Myocyte (in vitro differentiated cells): ENCODE measurements around the gene SLC6A12. TPM values are rescaled to one million over a fixed set of nuclear protein-coding genes. Genes with fewer than 3 reads are reported as not detected.
A peak's percentile ranks its signal among the peaks of the same experiment; 100 is the strongest.
"Not testable (repeated sequence)": the region's sequence is repeated elsewhere in the genome, so short reads cannot be mapped to it uniquely, and the experiment has no call there.

ENCODE experiments used
- DNase-seq: peaks from one replicate; pipeline ENCODE4 v3.0.0-alpha.2; 2012; ENCODE audit warnings: low read depth
- total RNA-seq: library from RNA; depleted of rRNA; stranded (reverse); fragments of >200 nt; gene quantifications from 2 replicates; pipeline ENCODE4 v1.2.3, GENCODE V29; 2014

Gene SLC6A12
- total RNA-seq, 1 donor from 2014 or later = 0.05 TPM

DNA sequence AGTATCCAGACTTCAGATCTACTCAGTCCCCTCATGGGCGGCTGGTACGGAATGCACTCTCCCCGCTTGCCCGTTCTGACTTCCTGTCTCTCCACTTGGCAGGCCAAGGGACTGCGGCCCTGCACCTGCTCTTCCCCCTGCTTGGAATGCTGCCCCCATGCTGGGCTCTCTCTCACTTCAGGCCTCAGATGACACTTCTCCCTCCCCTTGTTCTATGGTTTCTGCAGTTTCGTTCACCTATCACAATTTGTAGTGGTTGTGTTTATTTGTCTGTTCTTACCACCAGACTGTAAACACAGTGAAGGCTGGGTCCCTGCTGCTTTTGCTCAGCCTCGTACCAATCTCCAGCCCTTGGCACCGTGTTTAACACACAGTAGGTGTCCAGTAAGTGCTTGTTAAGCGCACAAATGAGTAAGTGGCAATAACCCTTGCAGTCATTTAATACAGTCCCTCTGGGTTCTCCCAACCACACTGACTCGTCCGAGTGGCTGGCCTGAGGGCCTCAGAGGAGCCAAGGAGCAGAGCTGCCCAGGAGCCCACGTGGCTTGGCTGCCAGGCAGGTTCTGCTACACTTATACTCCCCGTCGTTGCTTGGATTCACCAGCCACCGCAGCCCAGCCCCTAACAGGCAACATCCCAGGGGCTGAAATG, 11.8 kb downstream of the SLC6A12 start:
- peak; percentile 60 for DNase-seq

DNA sequence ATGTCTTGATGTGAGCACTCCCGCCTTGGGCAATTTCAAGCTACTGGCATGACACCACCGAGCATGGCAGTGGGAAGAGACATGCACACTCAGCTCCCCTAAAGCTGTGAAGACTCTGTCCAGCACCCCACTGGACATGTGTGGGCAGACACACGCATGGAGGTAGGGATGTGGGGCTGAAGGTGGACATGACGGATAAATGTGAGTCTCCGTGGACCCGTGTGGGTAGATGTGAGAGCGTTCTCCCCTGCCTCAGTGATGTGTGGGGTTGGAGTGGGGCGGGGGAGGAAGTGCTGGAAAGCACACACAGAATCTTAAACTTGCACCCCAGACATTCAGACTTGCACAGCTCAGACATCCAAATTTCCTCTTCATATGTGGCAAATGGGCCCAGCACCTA, 12.6 kb downstream of the SLC6A12 start:
- no peak for DNase-seq

DNA sequence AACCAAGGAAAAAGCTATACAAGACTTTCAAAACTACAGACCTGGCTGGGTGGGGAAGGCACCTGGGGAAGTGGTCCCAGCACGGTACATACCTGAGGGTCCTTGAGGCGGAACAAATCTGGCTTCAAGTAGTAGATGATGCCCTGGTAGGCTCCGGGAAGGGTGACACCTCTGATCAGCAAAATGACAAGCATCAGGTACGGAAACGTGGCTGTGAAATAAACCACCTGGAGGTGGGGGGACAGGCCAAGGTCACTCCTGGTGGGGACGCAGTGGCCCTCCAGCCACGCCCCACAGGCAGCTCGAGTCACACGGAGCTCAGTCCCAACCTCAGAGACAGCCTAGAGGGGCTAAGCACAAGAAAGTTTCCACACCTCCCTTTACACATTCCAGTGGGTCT, 15.3 kb downstream of the SLC6A12 start:
- no peak for DNase-seq

DNA sequence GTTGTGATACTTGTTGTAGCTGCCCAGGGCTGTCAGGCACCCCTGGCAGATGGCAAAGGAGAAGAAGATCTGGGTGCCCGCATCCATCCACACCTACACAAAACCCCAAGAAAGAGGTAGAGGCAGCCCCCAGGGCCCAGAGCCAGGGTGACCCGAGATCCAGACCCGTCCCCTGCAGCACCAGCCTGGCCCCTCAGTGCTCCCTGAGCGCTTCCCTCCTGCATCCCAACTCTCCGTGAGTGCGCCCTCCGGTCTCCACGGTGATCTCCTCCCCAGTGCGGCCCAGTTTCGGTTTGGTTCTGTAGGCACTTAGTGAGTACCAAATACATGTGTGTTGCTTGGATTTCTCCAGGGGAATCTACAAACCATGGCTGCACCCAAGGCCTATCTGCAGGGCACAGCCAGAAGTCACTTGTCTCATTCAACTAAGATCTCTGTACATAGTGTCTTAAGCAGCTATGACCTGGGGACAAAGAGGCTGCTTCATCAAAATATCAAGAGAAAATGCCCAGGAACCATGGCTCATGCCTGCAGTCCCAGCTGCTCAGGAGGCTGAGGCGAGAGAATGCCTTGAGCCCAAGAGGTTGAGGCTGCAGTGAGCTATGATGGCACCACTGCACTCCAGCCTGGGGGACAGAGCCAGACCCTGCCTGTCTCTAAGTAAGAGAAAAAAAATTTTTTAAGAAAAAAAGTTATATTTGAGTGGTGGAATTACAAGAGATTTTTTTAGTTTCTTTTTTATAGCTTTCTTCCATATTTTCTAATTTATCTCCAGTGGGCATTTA, 15.9 kb downstream of the SLC6A12 start:
- no peak for DNase-seq

DNA sequence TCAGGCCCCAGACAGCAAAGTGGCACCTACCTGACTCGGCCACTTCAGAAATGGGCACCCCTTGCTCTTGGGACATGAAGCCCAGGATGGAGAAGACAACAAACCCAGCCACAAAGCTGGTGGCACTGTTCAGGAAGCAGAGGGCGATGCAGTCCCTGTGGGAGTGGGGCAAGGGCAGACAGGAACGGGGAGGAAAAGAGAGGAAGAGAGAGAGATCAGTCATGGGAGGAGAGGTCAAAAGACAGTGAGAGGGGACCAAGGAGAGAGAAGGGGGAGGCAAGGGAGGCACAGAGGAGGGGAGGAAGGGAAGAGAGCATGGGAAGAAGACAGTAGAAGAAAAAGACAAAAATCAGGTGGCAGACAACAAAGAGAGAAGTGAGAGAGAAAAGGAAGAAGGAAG, 16.6 kb downstream of the SLC6A12 start:
- no peak for DNase-seq

DNA sequence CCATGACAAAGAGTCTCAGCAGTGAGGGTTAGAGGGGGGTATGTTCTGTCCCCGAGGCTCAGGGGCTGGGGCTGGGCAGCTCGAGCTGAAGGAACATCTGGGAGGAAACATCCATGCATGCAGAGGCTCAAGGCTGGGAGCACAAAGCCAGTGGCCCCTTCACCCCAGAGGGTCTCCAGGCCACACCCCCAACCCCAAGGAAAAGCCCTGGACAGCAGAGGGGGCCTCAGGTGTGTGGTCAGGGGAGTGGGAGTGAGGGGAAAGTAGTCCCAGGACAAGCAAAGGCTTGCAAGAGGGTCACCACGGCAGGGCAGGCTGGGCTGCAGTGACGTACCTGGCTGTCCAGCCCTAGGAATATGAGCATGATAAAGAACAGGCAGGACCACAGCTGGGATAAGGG, 17.5 kb downstream of the SLC6A12 start:
- DNase-seq = no peak

DNA sequence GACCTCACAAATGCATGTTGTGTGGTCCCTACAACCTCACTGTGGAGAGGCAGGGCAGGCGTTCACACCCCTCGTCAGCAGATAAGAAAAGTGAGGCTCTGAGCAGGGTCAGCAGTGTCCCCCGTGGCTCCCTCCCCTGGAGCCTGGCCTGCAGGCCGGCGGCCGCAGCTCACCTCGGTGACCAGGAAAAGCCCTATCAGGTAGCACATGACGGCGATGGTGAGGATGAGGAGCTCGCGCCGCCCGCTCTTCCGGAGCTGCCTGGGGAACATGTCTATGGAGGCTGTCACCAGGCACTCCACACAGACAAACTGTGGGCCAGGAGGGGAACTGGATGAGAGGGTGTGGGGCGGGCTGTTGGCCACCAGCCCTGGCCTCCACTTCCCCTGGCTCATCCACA, 18.0 kb downstream of the SLC6A12 start:
- no peak for DNase-seq

DNA sequence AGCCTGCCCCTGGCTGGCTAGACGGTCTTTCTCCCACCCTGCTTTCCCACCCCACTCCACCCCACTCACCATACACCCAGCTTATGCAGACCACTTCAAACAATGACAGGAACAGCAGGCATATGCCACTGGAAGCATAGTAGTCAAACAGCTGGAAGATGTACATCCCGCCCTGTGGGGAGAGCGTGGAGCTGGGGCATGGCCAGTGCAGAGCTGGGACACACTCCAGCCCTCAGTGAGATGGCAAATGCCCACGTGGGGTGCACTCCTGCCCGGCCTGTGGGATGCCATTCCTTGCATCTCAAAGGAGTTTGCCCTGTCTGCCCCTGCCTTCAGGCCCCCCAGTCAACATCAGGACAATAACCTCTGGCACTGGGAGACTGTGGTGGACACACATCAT, 18.8 kb downstream of the SLC6A12 start:
- no peak for DNase-seq

DNA sequence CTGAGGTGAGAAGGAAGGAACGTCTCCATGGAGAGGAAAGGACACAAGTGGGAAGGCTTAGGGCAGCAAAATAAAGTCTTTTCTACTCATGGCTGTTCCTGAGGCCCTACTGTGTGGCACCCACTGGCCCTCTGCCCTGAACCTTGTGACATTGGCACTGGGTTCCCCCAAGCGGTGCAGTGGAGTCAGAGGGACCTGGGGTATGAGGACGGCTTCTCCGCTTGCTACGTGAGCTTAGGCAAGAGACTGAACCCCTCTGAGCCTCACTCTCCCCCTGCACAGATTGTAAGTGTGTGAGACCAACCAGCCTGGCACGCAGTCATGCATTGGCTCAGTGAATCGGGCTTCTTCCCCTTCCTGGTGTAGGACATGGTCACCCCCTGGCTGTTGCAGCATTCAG, 19.7 kb downstream of the SLC6A12 start:
- no peak for DNase-seq

DNA sequence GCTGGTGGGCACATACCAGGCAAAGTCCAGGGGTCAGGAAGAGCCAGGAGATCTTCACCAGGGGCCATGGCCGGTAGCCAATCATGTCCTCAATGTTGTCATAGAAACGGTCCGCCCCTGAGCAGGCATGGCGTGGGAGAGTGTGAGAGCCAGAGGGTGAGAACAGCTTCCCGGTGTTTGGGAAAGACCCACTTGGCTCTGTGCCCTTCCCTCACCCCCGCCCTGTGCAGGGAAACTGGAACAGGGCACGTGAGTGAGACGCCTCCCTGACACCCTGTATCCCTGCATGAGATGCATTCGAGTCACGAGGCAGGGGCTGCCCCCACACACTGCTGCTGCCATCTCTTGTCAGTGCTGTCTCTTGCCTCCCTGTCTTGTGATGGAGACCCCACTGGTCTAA, 20.7 kb downstream of the SLC6A12 start:
- DNase-seq = no peak

DNA sequence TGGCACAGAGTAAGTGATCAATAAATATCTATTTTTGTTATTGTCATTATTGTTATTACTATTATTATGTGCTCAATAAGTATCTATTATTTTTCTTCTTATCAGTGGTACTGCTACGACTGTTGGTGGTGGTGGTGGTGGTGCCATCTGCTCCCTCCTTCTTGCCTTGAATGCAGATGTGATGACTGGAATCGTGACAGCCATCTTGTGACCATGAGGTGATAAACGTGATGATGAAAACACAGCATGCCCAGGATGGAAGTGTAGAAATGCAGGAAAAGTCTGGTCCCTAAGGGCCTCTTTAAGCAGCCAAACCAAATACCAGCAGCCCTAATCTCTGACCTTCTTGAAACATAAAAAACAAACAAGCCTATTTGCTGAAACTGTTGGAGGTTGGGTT, 22.4 kb downstream of the SLC6A12 start:
- no peak for DNase-seq

DNA sequence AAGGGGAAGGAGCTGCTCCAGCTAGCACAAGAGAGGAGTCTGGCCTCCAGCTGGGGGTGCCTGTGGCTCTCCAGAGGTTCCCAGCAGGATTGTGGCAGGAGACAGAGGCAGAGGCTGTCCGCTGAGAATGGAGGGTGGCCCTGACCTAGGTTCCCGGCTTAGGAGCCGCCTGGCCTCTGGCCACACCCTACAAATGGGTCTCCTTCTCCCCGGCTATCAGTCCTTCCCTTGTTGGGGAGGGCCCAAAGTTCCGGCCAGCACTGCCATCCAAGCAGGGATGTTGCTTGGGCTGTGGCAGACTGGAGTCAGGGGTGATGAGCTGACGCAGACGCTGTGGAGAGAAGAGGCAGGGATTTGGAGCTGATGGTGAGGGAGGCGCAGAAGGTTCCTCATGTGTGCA, 23.1 kb downstream of the SLC6A12 start:
- DNase-seq = no peak

DNA sequence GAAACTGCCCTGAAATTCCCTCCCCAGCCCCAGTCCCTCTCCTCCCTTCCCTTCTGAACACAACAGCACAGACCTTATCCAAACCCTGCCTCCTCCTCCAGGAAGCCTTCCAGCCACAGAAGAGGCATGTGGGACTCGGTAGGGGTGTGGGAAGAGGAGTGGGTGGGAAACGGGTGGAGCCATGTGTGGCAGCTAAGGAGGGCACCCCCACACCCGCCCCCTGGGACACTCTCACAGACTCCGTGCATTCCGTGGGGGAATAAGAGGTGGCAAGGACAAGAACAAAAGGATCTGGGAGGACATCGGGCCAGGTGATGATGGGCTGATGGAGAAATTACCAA, 24.4 kb downstream of the SLC6A12 start:
- no peak for DNase-seq

DNA sequence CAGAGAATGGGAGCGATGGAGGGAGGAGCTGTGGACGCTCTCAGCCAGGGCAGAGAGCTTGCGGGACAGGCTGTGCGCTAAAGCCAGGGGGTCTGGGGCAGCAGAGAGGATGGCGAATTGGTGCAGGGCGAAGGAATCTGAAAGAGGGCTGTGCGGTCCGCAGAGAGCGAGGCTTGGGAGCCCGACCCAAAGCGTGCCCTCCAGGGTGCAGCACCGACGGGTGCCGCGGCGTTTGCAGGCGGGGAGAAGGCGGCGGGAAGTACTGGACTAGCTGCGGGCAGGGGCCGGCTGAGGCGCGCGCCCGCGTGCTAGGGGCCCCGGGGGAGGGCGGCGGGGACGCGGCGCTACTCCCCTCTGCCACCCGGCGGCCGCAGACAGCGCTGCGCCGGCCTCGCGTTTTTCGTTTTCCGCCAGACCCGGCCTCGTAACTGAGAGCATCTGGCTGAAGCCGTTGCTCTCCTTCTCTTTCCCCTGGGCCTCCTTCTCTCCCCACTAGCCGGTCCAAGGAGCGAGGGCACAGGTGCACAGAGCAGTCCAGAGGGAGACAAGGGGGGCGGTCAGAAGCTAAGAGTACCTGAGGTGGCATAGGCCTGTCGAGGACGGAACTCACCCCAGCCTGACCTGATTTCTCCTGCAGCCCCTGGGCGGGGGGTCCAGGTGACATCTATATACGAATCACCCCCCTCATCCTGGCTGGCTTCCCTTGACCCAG, 24.9 kb downstream of the SLC6A12 start:
- DNase-seq = no peak

DNA sequence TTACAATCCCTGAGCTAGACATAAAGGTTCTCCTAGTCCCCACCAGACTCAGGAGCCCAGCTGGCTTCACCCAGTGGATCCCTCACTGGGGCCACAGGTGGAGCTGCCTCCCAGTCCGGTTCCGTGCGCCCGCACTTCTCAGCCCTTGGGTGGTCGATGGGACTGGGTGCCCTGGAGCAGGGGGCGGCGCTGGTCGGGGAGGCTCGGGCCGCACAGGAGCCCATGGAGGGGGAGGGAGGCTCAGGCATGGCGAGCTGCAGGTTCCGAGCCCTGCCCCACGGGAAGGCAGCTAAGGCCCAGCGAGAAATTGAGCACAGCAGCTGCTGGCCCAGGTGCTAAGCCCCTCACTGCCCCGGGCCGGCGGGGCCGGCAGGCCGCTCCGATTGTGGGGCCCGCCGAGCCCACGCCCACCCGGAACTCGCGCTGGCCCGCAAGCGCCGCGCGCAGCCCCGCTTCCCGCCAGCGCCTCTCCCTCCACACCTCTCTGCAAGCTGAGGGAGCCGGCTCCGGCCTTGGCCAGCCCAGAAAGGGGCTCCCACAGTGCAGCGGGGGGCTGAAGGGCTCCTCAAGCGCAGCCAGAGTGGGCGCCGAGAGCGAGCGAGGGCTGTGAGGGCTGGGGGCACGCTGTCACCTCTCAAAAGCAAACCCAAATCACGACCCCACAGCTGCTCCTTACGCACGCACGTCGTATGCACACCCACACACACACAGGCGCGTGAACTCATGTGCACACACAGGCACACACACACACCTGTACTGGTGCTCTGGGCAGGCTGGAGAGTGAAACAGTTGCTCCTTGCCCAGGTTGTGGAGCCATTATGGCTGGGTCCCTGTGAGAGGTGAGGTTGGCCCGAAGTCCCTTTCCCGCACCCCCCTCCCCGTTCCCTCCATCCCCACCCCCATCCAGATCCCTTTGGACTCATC, 25.7 kb downstream of the SLC6A12 start:
- not testable (repeated sequence) for DNase-seq

DNA sequence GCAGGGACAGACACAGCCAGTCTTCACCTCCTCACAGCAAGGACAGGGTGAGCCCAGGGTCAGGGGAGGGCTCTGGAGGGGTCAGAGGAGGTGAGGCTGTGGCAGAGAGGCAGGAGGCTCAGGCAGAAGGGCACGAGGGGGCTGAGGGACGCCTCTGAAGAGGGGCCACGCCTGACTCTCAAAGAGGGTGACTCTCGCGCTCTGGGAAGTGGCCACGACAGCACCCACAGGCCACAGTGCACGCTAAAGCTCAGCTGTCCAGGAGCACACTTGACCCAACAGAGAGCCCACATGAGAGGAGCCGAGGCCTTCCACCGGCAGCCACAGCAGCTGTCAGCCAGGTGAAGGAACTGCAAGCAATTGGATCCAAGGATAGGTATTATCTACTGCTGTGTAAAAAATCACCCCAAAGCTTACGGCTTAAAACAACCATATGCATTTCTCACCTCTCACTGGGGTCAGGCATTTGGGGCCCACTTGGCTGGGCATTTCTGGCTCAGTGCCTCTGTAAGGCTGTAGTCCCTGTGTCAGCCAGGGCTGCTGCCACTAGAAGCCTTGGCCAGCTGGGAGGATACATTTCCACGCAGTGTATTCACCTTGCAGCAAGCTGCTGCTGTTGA, 27.8 kb downstream of the SLC6A12 start:
- DNase-seq = peak; percentile 76

DNA sequence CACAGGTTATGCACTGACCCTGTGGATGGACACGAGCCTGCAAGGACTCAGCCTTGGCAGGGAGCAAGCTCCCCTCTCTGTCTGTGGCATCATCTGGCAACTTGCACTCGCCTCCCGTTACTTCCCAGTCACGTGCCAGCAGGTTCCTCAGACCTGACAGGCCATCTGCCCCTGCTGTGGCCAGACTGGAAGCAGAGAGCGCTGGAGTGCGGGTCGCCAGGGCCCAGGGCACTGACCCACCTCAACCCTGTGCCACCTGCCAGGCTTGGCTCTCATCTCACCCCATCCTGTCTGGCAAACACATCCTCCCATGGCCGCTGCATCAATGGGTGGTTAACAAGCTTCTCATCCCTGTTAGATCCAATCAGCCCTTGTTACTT, 28.4 kb downstream of the SLC6A12 start:
- DNase-seq = peak; percentile 28

DNA sequence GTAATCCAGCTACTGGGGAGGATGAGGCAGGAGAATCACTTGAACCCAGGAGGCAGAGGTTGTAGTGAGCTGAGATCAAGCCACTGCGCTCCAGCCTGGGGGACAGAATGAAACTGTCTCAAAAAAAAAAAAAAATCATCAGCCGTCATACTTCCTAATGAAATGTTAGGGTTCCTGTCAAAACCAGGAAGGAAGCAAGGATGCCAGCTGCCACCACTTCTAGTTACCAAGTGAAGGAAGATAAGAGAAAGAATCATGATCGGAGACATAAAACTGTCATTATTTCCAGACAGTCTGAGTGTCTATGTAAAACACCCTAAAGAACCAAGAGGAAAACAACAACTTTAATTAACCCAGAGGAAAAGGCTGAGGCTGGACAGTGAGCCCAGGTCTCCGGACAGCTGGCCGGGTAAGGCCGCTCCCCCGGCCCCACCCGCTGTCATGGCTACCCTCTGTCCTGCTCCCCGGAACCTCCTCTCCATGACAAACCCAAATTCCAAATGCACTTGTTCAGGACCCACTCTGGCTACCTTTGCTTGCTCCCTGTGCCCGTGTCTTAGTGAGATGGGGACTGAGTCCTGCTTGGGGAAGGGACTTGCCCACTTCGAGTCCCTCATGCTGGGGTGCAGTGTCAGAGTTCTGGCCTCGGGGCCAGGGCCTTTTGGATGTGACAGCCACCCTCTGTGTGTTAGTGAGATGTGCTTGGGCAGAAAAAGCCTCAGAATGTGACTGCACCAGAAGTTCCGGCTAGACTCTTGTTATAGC, 29.0 kb downstream of the SLC6A12 start:
- no peak for DNase-seq

DNA sequence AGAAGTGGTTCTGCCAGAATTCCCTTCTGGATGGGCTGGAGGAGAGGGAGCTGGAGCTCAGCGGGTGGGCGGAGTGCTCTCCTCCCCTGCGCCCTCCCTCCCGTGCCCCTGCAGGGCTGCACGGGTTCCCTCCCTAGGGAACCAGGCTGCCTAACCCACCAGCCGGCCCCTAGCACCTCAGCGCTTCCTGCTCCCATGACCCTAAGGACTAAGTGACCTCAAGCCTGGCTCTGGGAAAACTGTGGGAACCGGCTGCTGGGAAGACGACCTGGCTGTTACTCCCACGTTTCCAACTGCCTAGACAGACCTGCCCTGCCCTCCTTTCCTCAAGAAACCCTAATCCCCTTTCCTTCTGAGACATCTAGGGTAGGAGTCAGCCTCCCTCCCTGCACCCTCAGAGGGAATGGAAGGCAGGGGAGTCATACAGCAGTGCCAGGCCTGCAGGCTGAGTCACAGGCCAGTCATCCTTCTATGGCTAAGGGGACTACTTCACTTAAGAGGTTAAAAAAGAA, 31.5 kb downstream of the SLC6A12 start:
- DNase-seq = peak; percentile 33

DNA sequence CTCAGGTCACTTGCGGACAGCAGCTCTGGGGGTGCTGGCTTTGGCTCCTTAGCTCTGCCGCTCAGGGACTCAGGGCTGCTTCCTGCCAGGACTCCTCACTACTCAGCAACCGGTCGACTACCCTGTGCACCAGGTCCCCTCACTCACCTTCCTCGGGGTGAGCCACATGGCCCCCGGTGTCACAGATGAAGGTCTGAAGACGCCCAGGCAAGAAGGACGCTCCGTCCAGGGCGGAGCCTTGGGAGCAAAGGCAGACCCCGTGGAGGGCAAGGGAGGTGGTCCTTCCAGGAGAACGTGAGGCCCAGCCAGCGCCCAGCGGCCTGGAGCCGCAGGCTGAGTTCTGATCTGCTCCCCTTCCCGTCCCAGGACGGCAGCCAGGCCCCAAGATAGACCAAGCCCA, 32.0 kb downstream of the SLC6A12 start:
- no peak for DNase-seq
